HG02678 (cell line): ENCODE measurements around the gene ARHGAP40.
"Not testable (repeated sequence)": the region's sequence is repeated elsewhere in the genome, so short reads cannot be mapped to it uniquely, and the experiment has no call there.

Experiments used
- ATAC-seq: cut with Tn5 transposase; IDR thresholded peaks from one replicate; pipeline ENCODE4 v1.9.1; 2021; ENCODE audit warnings: mild to moderate bottlenecking, moderate library complexity; ENCODE audit not compliant: unreplicated experiment

The ARHGAP40 gene

DNA sequence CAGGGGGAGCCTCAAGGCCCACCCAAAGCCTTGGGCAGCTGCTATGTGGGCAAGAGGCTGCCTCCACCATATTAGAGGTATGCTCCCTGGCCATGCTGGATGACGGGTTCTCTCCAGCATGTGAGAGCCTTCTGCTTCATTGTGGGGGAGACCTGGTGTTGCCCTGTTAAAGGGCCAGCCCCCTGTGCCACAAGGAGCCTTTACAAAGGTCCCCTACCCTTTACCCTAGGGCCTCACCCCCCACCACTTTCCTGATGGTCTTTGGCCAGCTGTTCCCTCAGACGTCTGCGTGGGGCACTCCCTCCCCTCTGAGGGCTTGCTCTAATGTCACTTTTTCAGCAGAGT, 15.5 kb upstream of the ARHGAP40 start:
- ATAC-seq: no peak

DNA sequence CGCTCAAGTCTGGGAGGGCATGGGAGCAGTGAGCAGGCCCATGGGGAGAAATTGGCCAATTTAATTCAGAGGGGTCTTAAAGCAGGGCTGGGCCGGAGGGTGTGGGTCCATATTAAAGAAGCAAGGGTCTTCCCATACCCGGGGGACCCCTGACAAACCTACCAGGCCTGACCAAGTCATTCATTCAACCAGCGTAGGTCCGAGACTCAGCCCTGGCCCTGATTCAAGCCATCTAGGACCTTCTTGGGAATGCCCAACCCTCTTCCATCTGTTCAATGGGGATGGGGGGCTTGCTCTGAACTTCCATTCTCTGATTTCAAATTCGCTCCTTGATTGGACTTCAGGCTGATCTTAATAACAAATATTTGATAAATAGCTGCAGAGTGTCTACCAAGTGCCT, 13.3 kb upstream of the ARHGAP40 start:
- no peak for ATAC-seq

DNA sequence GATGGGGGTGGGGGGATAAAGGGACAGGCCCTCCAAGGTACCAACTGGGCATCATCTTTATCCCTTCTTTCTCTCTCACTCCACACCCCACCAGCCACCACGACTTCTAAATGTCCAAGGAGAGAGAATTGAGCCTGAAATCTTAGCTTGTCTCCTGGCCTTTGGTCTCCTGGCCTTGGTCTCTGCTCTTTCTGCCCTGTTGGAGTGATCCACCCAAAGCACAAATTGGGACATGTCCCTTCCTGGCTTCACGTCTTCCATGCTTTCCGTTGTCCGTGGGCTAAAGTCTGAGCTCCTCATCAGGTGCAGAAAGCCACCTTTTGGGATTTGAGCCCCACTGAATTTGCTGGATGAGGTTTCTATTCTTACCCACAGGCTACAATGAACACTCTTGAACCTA, 12.3 kb upstream of the ARHGAP40 start:
- ATAC-seq: no peak

DNA sequence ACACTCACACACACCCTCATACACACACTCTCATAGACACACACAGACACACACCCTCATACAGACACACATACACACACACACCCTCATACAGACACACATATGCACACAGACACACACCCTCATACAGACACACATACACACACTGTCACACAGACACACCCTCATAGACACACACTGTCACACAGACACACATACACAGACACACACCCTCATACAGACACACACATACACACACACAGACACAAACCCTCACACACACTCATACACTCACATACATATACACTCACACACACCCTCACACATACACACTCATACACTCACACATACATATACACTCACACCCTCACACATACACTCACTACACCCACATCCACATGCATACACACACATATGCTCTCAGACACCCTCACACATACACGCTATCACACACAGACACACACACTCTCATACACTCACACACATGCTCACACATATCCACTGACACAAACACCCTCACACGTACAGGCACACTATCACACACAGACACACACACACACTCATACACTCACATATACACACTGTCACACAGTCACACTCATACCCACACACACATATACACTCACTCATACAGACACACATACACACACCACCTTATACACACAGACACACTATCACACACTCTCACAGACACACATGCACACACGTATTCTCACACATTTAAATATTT, 11.5 kb upstream of the ARHGAP40 start:
- ATAC-seq: no peak

DNA sequence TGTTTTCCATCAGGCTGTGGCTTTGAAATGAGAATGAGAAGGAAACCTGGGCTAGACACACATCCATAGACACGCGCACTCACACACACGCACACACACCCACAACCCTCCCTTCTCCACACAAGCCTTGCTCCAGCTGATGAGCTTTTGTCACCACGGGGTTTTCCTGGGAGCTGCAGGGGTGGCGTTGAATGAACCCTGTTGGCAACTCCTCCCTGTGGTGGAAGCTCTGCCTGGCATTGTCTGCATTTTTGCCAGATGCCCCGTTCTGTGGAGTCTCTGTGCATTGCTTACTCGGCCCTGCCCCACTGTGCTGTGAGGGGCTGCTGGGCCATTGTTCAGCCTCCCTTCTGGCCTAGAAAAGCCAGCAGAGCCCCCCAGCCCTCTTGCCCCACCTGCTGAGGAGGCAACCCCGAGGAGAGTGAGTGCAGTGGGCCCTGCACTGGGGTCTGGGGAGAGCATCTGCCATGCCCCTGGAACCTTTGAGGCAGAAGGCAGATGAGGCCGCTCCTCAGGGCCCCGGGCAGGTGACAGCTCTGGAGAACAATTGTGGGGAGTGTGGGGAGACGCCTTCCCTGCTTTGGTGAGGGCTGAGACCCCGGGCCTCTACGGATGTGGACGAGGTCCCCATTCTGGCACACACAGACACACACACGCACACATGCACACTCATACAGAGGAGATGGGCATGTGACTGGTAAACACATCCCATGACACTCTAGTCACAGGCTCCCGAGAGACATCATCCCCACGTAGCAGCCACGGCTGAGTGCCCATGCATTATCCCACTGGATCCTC, 10.7 kb upstream of the ARHGAP40 start:
- no peak for ATAC-seq

DNA sequence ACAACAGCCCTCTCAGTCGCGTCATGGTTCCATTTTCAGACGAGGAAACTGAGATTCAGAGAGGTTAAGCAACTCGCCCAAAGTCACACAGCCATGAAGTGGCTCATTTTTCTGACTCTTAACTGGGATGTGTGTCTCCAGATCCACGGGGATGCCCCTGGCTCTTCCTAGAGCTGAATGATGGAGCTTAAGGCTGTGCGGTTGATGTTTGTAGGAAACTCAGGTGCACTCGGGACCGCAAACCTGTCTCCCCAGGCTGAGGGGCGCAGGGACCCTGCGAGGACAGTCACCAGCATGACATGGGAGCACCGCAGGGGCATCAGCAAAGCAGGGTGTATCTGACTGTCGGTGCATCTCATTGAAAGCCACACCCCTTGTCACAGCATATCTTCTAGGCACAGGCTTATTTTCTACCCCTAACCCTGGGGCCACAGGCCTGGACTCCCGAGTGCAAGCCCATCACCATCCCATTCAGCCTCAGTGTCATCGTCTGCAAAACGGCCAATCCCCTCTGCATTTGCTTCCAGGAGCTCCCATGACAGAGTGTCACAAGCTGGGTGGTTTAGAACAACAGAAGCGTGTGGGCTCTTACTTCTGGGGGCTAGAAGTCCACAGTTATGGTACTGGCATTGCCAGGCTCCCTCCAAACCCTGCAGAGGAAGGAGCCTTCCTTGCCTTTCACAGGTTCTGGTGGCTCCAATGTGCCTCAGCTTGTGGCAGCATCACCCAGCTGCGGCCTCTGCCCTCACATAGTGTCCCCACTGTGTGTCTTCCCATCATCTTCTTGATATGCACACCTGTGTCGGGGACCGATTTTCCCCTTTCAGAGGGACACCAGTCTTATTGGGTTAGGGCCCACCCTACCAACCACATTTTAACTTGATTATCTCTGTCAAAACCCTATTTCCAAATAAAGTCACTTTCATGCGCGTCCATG, 9.9 kb upstream of the ARHGAP40 start:
- ATAC-seq: no peak

DNA sequence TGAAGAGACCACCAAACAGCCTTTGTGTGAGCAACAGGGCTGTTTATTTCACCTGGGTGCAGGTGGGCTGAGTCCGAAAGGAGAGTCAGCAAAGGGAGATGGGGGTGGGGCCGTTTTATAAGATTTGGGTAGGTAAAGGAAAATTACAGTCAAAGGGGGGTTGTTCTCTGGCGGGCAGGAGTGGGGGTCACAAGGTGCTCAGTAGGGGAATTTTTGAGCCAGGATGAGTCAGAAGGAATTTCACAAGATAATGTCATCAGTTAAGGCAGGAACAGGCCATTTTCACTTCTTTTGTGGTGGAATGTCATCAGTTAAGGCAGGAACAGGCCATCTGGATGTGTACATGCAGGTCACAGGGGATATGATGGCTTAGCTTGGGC, 9.2 kb upstream of the ARHGAP40 start:
- not testable (repeated sequence) for ATAC-seq

DNA sequence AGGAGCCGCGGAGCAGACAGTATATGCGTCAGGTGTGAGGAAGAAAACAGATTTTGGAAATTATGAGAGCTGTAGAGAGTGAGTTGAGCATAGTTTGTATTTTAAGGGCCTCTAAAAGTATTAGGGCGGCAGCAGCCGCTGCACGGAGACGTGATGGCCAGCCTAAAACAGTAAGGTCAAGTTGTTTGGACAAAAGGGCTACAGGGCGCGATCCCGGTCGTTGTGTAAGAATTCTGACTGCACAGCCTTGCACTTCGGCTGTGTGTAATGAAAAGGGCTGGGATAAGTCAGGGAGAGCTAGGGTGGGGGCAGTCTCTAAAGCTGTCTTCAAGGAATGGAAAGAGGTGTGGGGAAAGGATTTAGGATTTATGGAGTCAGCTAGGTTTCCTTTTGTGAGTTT, 7.3 kb upstream of the ARHGAP40 start:
- not testable (repeated sequence) for ATAC-seq

DNA sequence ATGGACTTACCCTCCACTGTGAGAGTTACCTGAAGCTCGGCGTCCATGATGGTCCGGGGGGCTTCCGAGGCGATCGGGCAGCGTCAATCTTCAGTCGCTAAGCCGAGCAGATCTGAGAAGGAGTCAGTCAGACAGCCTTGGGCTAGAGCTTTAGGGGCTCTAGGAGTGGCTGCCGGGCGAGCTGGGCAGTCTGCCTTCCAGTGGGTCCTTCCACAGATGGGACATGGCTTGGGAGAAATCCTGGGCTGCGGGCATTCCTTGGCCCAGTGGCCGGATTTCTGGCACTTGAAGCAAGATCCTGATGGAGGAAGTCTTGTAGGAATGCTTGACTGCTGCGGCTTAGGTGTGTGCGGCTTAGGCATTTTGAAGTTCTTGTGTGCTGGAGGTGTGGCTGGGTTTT, 5.7 kb upstream of the ARHGAP40 start:
- ATAC-seq: not testable (repeated sequence)

DNA sequence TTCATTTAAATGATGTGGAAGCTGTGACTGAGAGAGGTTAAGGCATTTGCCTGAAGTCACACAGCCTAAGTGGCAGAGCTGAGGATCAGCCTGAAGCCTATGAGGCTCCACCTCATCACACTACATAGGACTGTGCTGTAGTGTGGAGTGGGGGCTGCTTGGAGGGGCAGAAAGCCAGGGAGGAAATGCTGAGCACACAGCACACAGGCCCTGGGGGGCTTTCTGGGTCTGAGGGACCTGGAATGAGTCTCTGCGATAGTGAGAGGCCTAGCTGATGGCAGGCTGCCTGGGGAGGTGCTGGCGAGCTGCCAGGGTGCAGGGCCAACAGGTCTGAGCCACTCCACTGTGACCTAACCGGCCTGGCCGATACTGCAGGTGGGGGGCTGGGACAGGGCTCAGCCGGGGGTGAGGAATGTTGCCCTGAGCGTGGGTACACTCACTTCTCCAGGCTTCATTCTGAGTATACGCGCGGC, 2.2 kb upstream of the ARHGAP40 start:
- no peak for ATAC-seq

DNA sequence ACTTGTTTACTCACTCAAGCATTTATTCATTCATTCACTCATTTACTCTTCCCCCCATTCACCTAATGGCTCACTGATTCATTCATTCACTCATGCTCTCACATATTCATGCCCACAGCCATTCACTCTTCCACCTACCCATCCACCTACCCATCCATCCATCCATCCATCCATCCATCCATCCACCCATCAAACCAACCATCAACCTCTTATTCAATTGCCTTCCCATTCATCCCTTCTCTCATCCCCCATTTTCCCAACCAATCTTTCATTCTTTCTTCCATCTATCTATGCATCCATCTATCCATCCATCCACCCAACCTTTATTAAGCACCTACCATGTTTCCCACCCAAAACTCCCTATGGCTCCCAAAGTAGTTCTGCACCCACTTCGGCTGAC, 1.6 kb upstream of the ARHGAP40 start:
- no peak for ATAC-seq

DNA sequence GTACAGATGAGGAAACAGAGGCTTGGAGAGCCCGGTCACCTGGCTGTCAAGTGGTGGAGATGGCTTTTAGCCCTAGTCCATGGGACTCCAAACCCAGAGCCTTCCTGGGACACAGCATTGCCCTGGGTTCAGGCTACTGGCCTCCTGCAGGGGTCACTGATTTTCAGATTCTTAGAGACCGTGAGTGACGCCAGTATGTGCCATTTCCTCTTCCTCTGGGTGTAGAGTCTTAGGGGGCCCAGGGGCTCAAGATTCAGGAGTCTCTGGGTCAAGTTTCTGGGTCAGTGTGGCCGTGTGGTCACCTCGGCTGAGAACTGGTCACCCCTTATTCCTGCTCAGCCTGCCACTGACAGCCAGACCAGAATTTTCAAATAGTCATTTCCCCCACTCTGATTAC, 574 bp downstream of the ARHGAP40 start:
- ATAC-seq: no peak

DNA sequence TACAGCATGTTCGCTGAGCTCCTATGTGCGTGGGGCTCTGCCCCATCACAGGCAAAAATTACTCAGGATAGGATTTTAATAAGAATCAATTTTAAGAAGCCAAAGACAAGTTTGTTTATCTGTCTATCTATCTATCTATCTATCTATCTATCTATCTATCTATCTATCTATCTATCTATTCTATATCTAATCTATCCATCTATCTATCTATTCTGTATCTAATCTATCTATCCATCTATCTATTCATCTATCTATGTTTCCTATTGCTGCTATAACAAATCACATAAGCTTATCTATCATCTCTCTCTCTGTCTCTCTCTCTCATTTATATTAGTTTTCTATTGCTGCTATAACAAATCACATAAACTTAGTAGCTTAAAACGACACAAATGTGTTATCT, 1.7 kb downstream of the ARHGAP40 start:
- ATAC-seq: no peak

DNA sequence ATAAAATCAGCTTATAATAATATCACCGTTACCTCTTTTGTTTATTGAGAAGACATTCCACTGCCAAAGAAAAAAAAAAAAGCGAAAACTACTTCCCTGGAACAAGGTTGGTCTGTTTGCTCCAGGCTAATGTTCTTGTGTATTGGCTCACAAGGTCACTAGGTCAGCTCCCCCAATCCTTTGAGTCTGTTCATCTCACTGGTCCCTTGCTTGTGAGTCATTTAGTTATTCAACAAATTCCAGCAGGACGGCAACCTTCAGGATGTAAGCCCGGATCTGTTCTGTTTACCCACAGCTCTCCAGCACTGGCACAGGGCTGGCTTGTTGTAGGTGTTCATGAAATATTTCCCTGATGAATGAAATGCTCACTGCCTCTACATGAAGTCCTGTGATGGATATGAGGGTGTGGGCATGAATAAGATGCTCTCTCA, 3.3 kb downstream of the ARHGAP40 start:
- no peak for ATAC-seq

DNA sequence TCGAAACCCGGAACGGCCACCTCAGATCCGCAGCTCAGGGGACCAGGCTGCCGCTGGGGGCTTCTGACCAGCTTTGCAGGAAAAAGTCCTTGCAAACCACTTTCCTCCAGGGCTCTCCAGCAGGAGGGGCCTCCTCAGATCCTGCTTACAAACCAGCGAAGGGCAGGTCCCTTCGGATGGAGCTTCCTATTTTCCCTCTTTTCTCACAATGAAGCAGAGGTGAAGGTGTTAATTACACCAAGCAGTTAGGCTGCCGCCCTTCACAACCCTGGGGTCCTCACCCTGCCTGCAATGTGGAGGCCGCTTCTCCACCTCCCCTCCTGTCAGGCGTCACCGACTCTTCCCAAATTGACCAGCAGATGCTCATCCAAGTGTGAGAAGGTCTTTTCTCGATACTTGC, 5.7 kb downstream of the ARHGAP40 start:
- no peak for ATAC-seq

DNA sequence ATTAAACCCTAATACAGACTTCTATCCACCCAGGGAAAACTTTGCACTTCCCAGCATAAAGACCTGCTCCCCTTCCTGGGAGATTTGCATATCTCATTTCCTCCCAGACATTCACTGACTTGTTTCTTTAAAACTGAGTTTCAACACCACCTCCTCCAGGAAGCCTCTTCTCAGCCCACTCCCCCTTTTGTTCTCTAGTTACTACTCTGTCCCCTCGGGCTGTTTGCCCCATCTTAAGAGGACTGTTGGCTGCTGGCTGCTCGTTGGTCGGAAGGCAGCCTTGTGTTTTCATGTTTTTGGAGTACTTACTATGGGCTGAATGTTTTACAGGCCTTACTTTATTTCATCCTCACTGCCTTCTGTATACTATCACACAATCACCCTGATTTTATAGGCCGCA, 6.6 kb downstream of the ARHGAP40 start:
- no peak for ATAC-seq

DNA sequence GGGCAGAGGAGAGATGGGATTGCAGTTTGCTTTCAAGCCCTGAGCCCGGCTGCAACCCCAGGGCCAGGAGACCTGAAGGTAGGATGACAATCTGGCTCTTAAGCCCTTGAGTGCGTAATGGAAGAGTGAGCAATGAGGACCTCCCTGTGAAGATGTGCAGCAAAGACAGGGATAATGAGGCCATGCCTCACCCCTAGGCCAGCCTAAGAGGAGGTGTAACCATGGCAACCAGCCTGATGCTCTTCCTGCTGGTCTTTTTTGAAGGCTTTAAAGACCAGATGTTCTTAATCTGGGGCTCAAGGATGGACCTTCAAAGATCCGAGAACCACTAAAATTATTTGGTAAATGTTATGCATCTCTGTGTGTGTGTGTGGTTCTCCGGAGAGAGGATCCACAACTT, 8.2 kb downstream of the ARHGAP40 start:
- ATAC-seq: no peak

DNA sequence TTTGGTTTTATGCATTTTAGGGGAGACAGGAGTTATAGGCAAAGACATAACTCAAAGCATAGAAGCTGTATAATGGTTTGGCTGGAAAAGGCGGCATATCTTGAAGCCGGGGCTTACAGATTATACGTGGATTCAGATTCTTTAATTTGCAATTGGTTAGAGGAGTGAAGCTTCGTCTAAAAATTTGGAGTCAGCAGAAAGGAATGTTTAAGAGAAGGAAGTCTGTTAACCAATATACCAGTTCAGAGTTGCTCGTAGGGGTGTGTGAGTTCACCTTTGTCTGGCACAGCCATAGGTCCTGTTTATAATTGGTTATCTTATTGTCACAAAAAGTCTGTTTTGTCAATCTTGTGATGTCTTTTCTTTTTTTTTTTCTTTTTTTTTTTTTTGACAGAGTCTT, 8.9 kb downstream of the ARHGAP40 start:
- ATAC-seq: no peak

DNA sequence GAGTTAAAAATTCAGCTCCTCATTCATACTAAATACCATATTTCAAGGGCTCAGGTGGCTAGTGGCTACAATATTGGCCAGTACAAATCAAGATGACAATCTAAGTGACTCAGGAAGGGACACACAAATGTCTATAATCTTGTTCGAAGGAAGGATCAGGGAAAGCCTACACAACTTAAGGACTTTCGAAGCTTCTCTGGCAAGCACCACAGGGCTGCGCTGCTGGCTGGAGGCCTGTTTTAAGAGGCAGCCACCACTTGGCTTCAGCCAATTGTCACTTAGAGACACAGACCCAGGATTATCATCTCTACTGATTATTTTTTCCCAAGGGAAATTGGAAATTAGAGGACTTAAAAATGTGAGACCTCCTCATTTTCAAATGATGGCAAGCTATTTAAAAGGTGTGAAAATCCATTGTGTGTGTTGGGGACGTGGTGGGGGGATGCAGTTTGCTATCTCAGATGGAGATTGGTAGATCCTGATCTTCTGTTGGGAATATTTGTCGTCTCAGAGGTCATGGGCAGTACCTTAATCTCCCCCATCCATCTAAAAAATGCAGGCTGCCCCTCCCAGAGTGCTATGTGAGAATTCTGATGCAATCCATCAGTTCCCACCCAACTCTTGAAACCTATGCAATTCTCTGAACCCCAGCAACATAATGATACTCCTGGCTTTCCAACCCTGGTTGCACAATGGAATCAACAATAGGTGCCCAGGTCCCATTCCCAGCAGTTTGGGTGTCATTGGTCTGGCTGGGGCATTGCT, 11.3 kb downstream of the ARHGAP40 start:
- no peak for ATAC-seq

DNA sequence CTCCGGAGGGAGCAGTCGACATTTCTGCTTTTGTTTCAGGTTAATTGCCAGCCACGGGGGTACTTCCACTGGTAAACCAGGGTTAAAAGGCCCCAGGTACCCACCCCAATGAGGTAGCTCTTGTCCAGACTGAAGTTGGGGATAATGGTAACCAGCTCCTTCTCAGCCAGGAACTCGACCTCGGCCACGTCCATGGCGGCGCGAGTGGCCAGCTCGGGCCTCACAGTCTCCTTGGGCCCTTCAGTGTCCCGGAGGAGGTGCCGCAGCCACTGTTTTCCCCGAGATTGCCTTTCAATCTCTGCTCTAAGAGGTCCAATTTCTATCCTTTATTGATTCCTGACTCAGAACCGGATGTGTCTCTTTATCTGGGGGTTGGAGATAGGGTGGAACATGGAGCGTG, 13.7 kb downstream of the ARHGAP40 start:
- ATAC-seq: no peak

DNA sequence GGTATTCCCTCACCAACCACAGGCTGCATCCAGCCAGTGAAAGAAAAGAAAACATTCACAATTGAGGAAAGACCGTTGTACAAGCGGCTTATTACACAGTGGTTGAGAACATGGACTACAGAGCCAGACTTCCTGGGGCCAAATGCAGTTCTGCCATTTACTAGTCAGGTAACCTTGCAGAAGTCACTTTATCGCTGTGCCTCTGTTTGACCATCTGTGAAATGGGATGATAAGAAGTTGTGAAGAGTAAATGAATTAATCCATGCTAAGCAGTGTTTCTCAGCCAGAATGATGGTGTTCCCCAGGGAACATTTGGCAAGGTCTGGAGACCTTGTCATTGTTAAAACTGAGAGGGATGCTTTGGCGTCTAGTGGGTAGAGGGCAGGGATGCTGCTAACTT, 14.8 kb downstream of the ARHGAP40 start:
- no peak for ATAC-seq
